B cell (primary cell): ENCODE measurements around the gene TJP3.

Source experiments
- CTCF ChIP-seq: fragments of 200-600 bp; IDR thresholded peaks from one replicate; pipeline ENCODE4 v1.8.0; 2022; ENCODE audit warnings: antibody characterized with exemption, mild to moderate bottlenecking
- EZH2 ChIP-seq: IDR thresholded peaks from 2 replicates; pipeline ENCODE4 v1.6.1; 2012; ENCODE audit warnings: borderline replicate concordance, low read depth, mild to moderate bottlenecking, moderate library complexity, low read length; ENCODE audit not compliant: insufficient read depth, poor library complexity, severe bottlenecking

- TF ChIP-seq CTCF (no peak), EZH2 (no peak)
These were observed 38.3 kb downstream of the TJP3 start for GRCh38 chr19:3746371-3747056.
